ENCODE results near the gene WWOX.

WWOX gene

GRCh38 chr16:78879011-78879410, 779.6 kb downstream of the WWOX start:
- no peaks in the 10 kb centered on the region for H3K9me3 ChIP-seq (ENCODE audit: control insufficient read depth in 2 of 2, low read length in 2 of 2)
- H3K36me3 ChIP-seq (ENCODE audit: control insufficient read depth in 2 of 2, insufficient read depth in 2 of 2, low read length in 2 of 2): no peaks in the 10 kb centered on the region
- H3K4me3 ChIP-seq (ENCODE audit: low read length in 2 of 2): no peak overlapping the region
- no peaks in the 10 kb centered on the region for H3K27me3 ChIP-seq (ENCODE audit: control insufficient read depth in 1 of 2, insufficient read depth in 2 of 2, low read length in 2 of 2)
- H3K9ac ChIP-seq (ENCODE audit: low read length in 2 of 2): no peak overlapping the region
- H3K27ac ChIP-seq (ENCODE audit: low read length): no peak overlapping the region
- H3K4me1 ChIP-seq (ENCODE audit: control insufficient read depth, insufficient read depth, low read length): peaks cover 9% of the 10 kb centered on the region

GRCh38 chr16:78882150-78882549, 782.7 kb downstream of the WWOX start:
- Histone ChIP-seq H3K36me3 (ENCODE audit: control insufficient read depth in 2 of 2, insufficient read depth in 2 of 2, low read length in 2 of 2) (no peaks in the 10 kb centered on the region), H3K4me1 (ENCODE audit: control insufficient read depth, insufficient read depth, low read length) (peaks cover 9% of the 10 kb centered on the region), H3K27ac (ENCODE audit: low read length) (no peak overlapping the region), H3K4me3 (ENCODE audit: low read length in 2 of 2) (no peak overlapping the region), H3K9ac (ENCODE audit: low read length in 2 of 2) (no peak overlapping the region), H3K9me3 (ENCODE audit: control insufficient read depth in 2 of 2, low read length in 2 of 2) (no peaks in the 10 kb centered on the region), H3K27me3 (ENCODE audit: control insufficient read depth in 1 of 2, insufficient read depth in 2 of 2, low read length in 2 of 2) (no peaks in the 10 kb centered on the region)

- H3K27me3 ChIP-seq (ENCODE audit: control insufficient read depth in 1 of 2, insufficient read depth in 2 of 2, low read length in 2 of 2): no peaks in the 10 kb centered on the region
- H3K4me1 ChIP-seq (ENCODE audit: control insufficient read depth, insufficient read depth, low read length): peaks cover 6% of the 10 kb centered on the region
- no peaks in the 10 kb centered on the region for H3K9me3 ChIP-seq (ENCODE audit: control insufficient read depth in 2 of 2, low read length in 2 of 2)
- H3K4me3 ChIP-seq (ENCODE audit: low read length in 2 of 2): no peak overlapping the region
- no peak overlapping the region for H3K9ac ChIP-seq (ENCODE audit: low read length in 2 of 2)
- H3K36me3 ChIP-seq (ENCODE audit: control insufficient read depth in 2 of 2, insufficient read depth in 2 of 2, low read length in 2 of 2): no peaks in the 10 kb centered on the region
- no peak overlapping the region for H3K27ac ChIP-seq (ENCODE audit: low read length)
These were observed 783.3 kb downstream of the WWOX start for GRCh38 chr16:78882751-78883150.

GRCh38 chr16:78884204-78884603, 784.8 kb downstream of the WWOX start:
- Histone ChIP-seq H3K36me3 (ENCODE audit: control insufficient read depth in 2 of 2, insufficient read depth in 2 of 2, low read length in 2 of 2) (no peaks in the 10 kb centered on the region), H3K4me1 (ENCODE audit: control insufficient read depth, insufficient read depth, low read length) (peaks cover 2% of the 10 kb centered on the region), H3K9me3 (ENCODE audit: control insufficient read depth in 2 of 2, low read length in 2 of 2) (no peaks in the 10 kb centered on the region), H3K27me3 (ENCODE audit: control insufficient read depth in 1 of 2, insufficient read depth in 2 of 2, low read length in 2 of 2) (no peaks in the 10 kb centered on the region), H3K9ac (ENCODE audit: low read length in 2 of 2) (no peak overlapping the region), H3K4me3 (ENCODE audit: low read length in 2 of 2) (no peak overlapping the region), H3K27ac (ENCODE audit: low read length) (no peak overlapping the region)

- Histone ChIP-seq H3K4me1 (ENCODE audit: control insufficient read depth, insufficient read depth, low read length) (peaks cover 2% of the 10 kb centered on the region), H3K27me3 (ENCODE audit: control insufficient read depth in 1 of 2, insufficient read depth in 2 of 2, low read length in 2 of 2) (no peaks in the 10 kb centered on the region), H3K4me3 (ENCODE audit: low read length in 2 of 2) (no peak overlapping the region), H3K27ac (ENCODE audit: low read length) (no peak overlapping the region), H3K36me3 (ENCODE audit: control insufficient read depth in 2 of 2, insufficient read depth in 2 of 2, low read length in 2 of 2) (no peaks in the 10 kb centered on the region), H3K9ac (ENCODE audit: low read length in 2 of 2) (no peak overlapping the region), H3K9me3 (ENCODE audit: control insufficient read depth in 2 of 2, low read length in 2 of 2) (no peaks in the 10 kb centered on the region)
These were observed 789.9 kb downstream of the WWOX start for GRCh38 chr16:78889346-78889745.

- Histone ChIP-seq H3K27ac (ENCODE audit: low read length) (no peak overlapping the region), H3K9me3 (ENCODE audit: control insufficient read depth in 2 of 2, low read length in 2 of 2) (no peaks in the 10 kb centered on the region)
These were observed 791.0 kb downstream of the WWOX start for GRCh38 chr16:78890373-78890895.

GRCh38 chr16:78892951-78893733, 793.7 kb downstream of the WWOX start:
- Histone ChIP-seq H3K4me3 (ENCODE audit: low read length in 2 of 2) (no peak overlapping the region), H3K36me3 (ENCODE audit: control insufficient read depth in 2 of 2, insufficient read depth in 2 of 2, low read length in 2 of 2) (no peaks in the 10 kb centered on the region), H3K27me3 (ENCODE audit: control insufficient read depth in 1 of 2, insufficient read depth in 2 of 2, low read length in 2 of 2) (no peaks in the 10 kb centered on the region), H3K4me1 (ENCODE audit: control insufficient read depth, insufficient read depth, low read length) (no peaks in the 10 kb centered on the region), H3K27ac (ENCODE audit: low read length) (no peak overlapping the region), H3K9me3 (ENCODE audit: control insufficient read depth in 2 of 2, low read length in 2 of 2) (no peaks in the 10 kb centered on the region), H3K9ac (ENCODE audit: low read length in 2 of 2) (no peak overlapping the region)

More at GRCh38 chr16:78890373-78890895, 791.0 kb downstream of the WWOX start:
- Histone ChIP-seq H3K27me3 (ENCODE audit: control insufficient read depth in 1 of 2, insufficient read depth in 2 of 2, low read length in 2 of 2) (no peaks in the 10 kb centered on the region), H3K4me1 (ENCODE audit: control insufficient read depth, insufficient read depth, low read length) (no peaks in the 10 kb centered on the region), H3K4me3 (ENCODE audit: low read length in 2 of 2) (no peak overlapping the region), H3K9ac (ENCODE audit: low read length in 2 of 2) (no peak overlapping the region), H3K36me3 (ENCODE audit: control insufficient read depth in 2 of 2, insufficient read depth in 2 of 2, low read length in 2 of 2) (no peaks in the 10 kb centered on the region)

- H3K27ac ChIP-seq (ENCODE audit: low read length): no peak overlapping the region
These were observed 795.4 kb downstream of the WWOX start for GRCh38 chr16:78894886-78895285.

GRCh38 chr16:78895681-78896080, 796.2 kb downstream of the WWOX start:
- H3K27ac ChIP-seq (ENCODE audit: low read length): no peak overlapping the region
- H3K36me3 ChIP-seq (ENCODE audit: control insufficient read depth in 2 of 2, insufficient read depth in 2 of 2, low read length in 2 of 2): no peaks in the 10 kb centered on the region
- no peak overlapping the region for H3K9ac ChIP-seq (ENCODE audit: low read length in 2 of 2)
- no peaks in the 10 kb centered on the region for H3K9me3 ChIP-seq (ENCODE audit: control insufficient read depth in 2 of 2, low read length in 2 of 2)
- no peaks in the 10 kb centered on the region for H3K4me1 ChIP-seq (ENCODE audit: control insufficient read depth, insufficient read depth, low read length)
- no peak overlapping the region for H3K4me3 ChIP-seq (ENCODE audit: low read length in 2 of 2)
- H3K27me3 ChIP-seq (ENCODE audit: control insufficient read depth in 1 of 2, insufficient read depth in 2 of 2, low read length in 2 of 2): no peaks in the 10 kb centered on the region

More at GRCh38 chr16:78894886-78895285, 795.4 kb downstream of the WWOX start:
- Histone ChIP-seq H3K4me1 (ENCODE audit: control insufficient read depth, insufficient read depth, low read length) (no peaks in the 10 kb centered on the region), H3K27me3 (ENCODE audit: control insufficient read depth in 1 of 2, insufficient read depth in 2 of 2, low read length in 2 of 2) (no peaks in the 10 kb centered on the region), H3K4me3 (ENCODE audit: low read length in 2 of 2) (no peak overlapping the region), H3K36me3 (ENCODE audit: control insufficient read depth in 2 of 2, insufficient read depth in 2 of 2, low read length in 2 of 2) (no peaks in the 10 kb centered on the region), H3K9ac (ENCODE audit: low read length in 2 of 2) (no peak overlapping the region), H3K9me3 (ENCODE audit: control insufficient read depth in 2 of 2, low read length in 2 of 2) (no peaks in the 10 kb centered on the region)

GRCh38 chr16:78896280-78896679, 796.8 kb downstream of the WWOX start:
- Histone ChIP-seq H3K4me3 (ENCODE audit: low read length in 2 of 2) (no peak overlapping the region), H3K4me1 (ENCODE audit: control insufficient read depth, insufficient read depth, low read length) (no peaks in the 10 kb centered on the region), H3K9me3 (ENCODE audit: control insufficient read depth in 2 of 2, low read length in 2 of 2) (no peaks in the 10 kb centered on the region), H3K9ac (ENCODE audit: low read length in 2 of 2) (no peak overlapping the region), H3K36me3 (ENCODE audit: control insufficient read depth in 2 of 2, insufficient read depth in 2 of 2, low read length in 2 of 2) (no peaks in the 10 kb centered on the region), H3K27me3 (ENCODE audit: control insufficient read depth in 1 of 2, insufficient read depth in 2 of 2, low read length in 2 of 2) (no peaks in the 10 kb centered on the region), H3K27ac (ENCODE audit: low read length) (no peak overlapping the region)

- Histone ChIP-seq H3K4me3 (ENCODE audit: low read length in 2 of 2) (no peak overlapping the region), H3K9me3 (ENCODE audit: control insufficient read depth in 2 of 2, low read length in 2 of 2) (no peaks in the 10 kb centered on the region), H3K27me3 (ENCODE audit: control insufficient read depth in 1 of 2, insufficient read depth in 2 of 2, low read length in 2 of 2) (no peaks in the 10 kb centered on the region), H3K4me1 (ENCODE audit: control insufficient read depth, insufficient read depth, low read length) (no peaks in the 10 kb centered on the region), H3K27ac (ENCODE audit: low read length) (no peak overlapping the region), H3K9ac (ENCODE audit: low read length in 2 of 2) (no peak overlapping the region), H3K36me3 (ENCODE audit: control insufficient read depth in 2 of 2, insufficient read depth in 2 of 2, low read length in 2 of 2) (no peaks in the 10 kb centered on the region)
These were observed 797.8 kb downstream of the WWOX start for GRCh38 chr16:78897299-78897698.
